Skeletal muscle tissue (tissue), 4 donors: ENCODE data around the gene PCDHA6. TPM values are rescaled to one million over a fixed set of nuclear protein-coding genes. Genes with fewer than 3 reads are reported as not detected.
"Not testable (repeated sequence)": the region's sequence is repeated elsewhere in the genome, so short reads cannot be mapped to it uniquely, and the experiment has no call there.

Source experiments
- H3K27ac ChIP-seq: one replicate; pipeline ENCODE4 v1.7.0; 2013; ENCODE audit warnings: mild to moderate bottlenecking, low read depth, low read length, inconsistent platforms
- H3K27me3 ChIP-seq, 3 donors: one replicate each; pipeline ENCODE4 v1.7.0; 2013; ENCODE audit warnings: low read length in 3 of 3; ENCODE audit not compliant: control insufficient read depth in 3 of 3, insufficient read depth in 3 of 3
- H3K36me3 ChIP-seq, 3 donors: one replicate each; pipeline ENCODE4 v1.7.0; 2013; ENCODE audit warnings: low read length in 3 of 3; ENCODE audit not compliant: control insufficient read depth in 3 of 3, insufficient read depth in 3 of 3
- H3K4me1 ChIP-seq, 3 donors: one replicate each; pipeline ENCODE4 v1.7.0; 2013; ENCODE audit warnings: low read length in 3 of 3, mild to moderate bottlenecking in 3 of 3; ENCODE audit not compliant: control insufficient read depth in 3 of 3, insufficient read depth in 3 of 3
- H3K4me3 ChIP-seq, 3 donors: one replicate each; pipeline ENCODE4 v1.7.0; 2013; ENCODE audit warnings: low read length in 3 of 3
- H3K9ac ChIP-seq, 3 donors: one replicate each; pipeline ENCODE4 v1.7.0; 2013; ENCODE audit warnings: low read length in 3 of 3, mild to moderate bottlenecking in 3 of 3, moderate library complexity in 2 of 3, low read depth in 1 of 3
- H3K9me3 ChIP-seq, 3 donors: one replicate each; pipeline ENCODE4 v1.7.0; 2013; ENCODE audit warnings: low read length in 3 of 3; ENCODE audit not compliant: control insufficient read depth in 3 of 3
- total RNA-seq: library from RNA; depleted of rRNA; stranded (reverse); fragments of >200 nt; gene quantifications from one replicate; pipeline ENCODE4 v1.2.3, GENCODE V29; 2014
- donor health status: Osteomylitis.

Gene PCDHA6
- total RNA-seq, 1 donor from 2014 or later: under 0.01 TPM

- Histone ChIP-seq H3K27ac (no peak overlapping the region), H3K36me3 (no peaks in the 10 kb centered on the region), H3K27me3 (peaks cover 0 to 5% (median 0%) of the 10 kb centered on the region in 3 donors), H3K4me1 (no peaks in the 10 kb centered on the region), H3K9ac (no peak overlapping the region), H3K4me3 (no peak overlapping the region), H3K9me3 (peaks cover 5 to 11% (median 9%) of the 10 kb centered on the region in 3 donors)
These were observed 34.9 kb downstream of the PCDHA6 start for GRCh38 chr5:140862441-140863295.

- H3K9me3 ChIP-seq: peaks cover 3 to 11% (median 3%) of the 10 kb centered on the region in 3 donors
- H3K27ac ChIP-seq: no peak within 1 kb of the TSS
- no peaks in the 10 kb centered on the region for H3K4me1 ChIP-seq
- no peak within 1 kb of the TSS for H3K9ac ChIP-seq
- H3K27me3 ChIP-seq: peaks cover 0 to 4% (median 0%) of the 10 kb centered on the region in 3 donors
- no peaks in the 10 kb centered on the region for H3K36me3 ChIP-seq
- H3K4me3 ChIP-seq: no peak within 1 kb of the TSS
These were observed 41.2 kb downstream of the PCDHA6 start, which contains the start of gene PCDHA11 for GRCh38 chr5:140868721-140869554. PCDHA11 (plus strand) TSS chr5:140868957; CDS start chr5:140869104, 147 bp downstream.

- Histone ChIP-seq H3K4me3 (no peak overlapping the region), H3K9me3 (peaks cover 3 to 11% (median 3%) of the 10 kb centered on the region in 3 donors), H3K27me3 (peaks cover 0 to 4% (median 0%) of the 10 kb centered on the region in 3 donors), H3K36me3 (no peaks in the 10 kb centered on the region), H3K27ac (no peak overlapping the region), H3K9ac (no peak overlapping the region), H3K4me1 (no peaks in the 10 kb centered on the region)
These were observed 41.8 kb downstream of the PCDHA6 start for GRCh38 chr5:140869555-140869886.

GRCh38 chr5:140870221-140871201 lies 42.8 kb downstream of the PCDHA6 start:
- peak overlapping the region in 1 of 3 donors; percentile 13 for H3K4me3 ChIP-seq
- peaks cover 0 to 8% (median 6%) of the 10 kb centered on the region in 3 donors for H3K27me3 ChIP-seq
- peaks cover 3 to 11% (median 3%) of the 10 kb centered on the region in 3 donors for H3K9me3 ChIP-seq
- no peaks in the 10 kb centered on the region for H3K4me1 ChIP-seq
- no peaks in the 10 kb centered on the region for H3K36me3 ChIP-seq
- H3K27ac ChIP-seq: no peak overlapping the region
- no peak overlapping the region for H3K9ac ChIP-seq

GRCh38 chr5:140875085-140876065 lies 47.6 kb downstream of the PCDHA6 start, which contains the start of gene PCDHA12:
PCDHA12 (plus strand) TSS chr5:140875308; CDS start chr5:140875473, 165 bp downstream.
- H3K4me1 ChIP-seq: no peaks in the 10 kb centered on the region
- H3K36me3 ChIP-seq: no peaks in the 10 kb centered on the region
- peaks cover 0 to 10% (median 10%) of the 10 kb centered on the region in 3 donors for H3K27me3 ChIP-seq
- H3K27ac ChIP-seq: no peak within 1 kb of the TSS
- no peak within 1 kb of the TSS for H3K9ac ChIP-seq
- H3K4me3 ChIP-seq: no peak within 1 kb of the TSS
- H3K9me3 ChIP-seq: peaks cover 5 to 11% (median 6%) of the 10 kb centered on the region in 3 donors

GRCh38 chr5:140876541-140877261 lies 48.9 kb downstream of the PCDHA6 start:
- not testable (repeated sequence) for H3K27ac ChIP-seq, H3K4me3 ChIP-seq, H3K27me3 ChIP-seq, H3K4me1 ChIP-seq, H3K9ac ChIP-seq, H3K36me3 ChIP-seq, H3K9me3 ChIP-seq

GRCh38 chr5:140877262-140877581 lies 49.5 kb downstream of the PCDHA6 start:
- Histone ChIP-seq H3K36me3 (no peaks in the 10 kb centered on the region), H3K9ac (no peak overlapping the region), H3K9me3 (peaks cover 5 to 6% (median 5%) of the 10 kb centered on the region in 3 donors), H3K4me1 (no peaks in the 10 kb centered on the region), H3K27ac (no peak overlapping the region), H3K27me3 (peaks cover 0 to 13% (median 10%) of the 10 kb centered on the region in 3 donors), H3K4me3 (no peak overlapping the region)
